HG03439 (cell line): ENCODE measurements around the gene ALAS1.

Experiments
- ATAC-seq: cut with Tn5 transposase; IDR thresholded peaks from one replicate; pipeline ENCODE4 v1.9.1; 2021; ENCODE audit warnings: mild to moderate bottlenecking, moderate library complexity; ENCODE audit not compliant: unreplicated experiment

The ALAS1 gene

DNA sequence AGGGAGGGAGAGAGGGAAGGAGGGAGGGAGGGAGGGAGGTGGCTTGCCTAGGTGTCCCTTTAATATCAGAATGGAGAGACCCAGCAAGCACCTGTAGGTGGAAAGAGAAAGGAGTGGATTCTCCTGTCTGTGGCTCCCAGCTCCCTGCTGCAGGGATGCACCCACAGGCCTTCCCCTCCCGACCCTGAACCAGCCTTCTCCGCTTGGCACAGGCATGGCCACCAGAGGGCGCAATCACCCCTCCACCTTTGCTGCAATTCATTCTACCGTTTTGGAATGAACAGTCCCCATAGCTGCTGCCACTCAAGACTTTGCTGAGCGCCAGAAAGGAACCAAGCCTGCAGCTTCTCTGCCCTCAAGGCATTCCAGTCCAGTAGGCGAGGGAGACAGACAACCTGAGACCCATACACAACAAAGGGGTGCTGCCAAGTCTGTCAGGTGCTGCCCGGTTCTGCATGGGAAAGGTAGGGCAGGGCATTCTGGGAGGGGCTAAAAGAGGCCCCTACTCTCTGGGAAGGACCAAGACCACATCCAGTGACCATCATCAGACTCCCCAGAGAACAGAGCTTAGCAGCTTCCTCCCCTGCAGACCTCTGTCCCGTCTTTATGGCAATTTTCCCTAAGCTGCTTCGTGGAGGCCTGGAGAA lies 22.5 kb downstream of the ALAS1 start:
- no peak for ATAC-seq

DNA sequence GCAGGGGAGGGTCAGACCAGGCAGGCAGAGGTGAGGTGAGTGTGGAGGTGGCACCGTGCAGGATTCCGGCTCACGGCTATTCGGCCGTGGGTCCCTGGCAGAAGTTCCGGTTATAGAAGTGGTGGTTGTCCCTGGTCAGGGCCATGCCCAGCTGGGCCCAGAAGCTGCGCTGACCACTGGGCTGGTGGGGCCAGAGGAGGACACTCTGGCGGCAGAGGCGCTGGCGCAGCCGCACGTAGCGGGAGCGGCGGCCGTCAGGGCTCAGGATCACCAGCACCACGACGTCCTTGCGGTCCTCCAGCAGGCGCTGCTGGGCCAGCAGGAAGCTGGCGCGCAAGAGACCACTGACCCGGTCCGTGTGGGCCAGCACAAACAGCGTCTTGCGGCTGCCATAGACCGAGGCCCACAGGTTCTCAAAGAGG lies 23.2 kb downstream of the ALAS1 start:
- no peak for ATAC-seq

DNA sequence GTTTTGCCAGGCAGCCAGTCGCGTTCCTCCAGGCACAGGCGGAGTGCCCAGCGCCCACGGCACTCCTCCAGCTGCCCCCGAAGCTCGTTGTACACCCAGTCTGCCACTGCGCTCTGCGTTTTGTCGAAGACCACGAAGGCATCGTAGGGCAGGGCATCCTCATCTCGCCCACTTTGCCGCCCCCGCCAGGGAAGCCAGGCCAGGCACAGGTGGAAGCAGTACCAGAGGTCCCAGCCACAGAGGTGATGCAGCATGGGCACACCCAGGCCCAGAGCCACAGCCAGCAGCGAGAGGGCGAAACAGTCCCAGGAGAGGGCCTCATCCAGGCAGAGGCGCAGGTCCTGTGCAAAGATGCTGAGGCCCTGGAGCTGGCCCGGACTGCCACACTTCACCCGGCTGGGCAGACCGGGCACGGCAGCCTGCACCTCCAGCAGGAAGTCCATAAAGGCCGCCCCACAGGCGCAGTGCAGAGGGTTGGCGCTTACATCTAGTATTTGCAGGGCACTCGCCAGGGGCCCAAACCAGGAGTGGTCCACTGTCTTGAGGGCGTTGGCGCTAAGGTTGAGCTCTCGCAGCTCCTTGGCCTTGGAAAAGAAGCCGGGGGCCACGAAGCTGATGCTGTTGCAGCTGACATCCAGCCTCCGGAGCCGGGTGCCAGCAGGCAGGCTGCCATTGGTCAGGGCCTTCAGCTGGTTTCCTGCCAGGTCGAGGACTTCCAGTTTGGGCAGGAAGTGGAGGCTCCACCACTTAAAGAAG lies 23.8 kb downstream of the ALAS1 start:
- no peak for ATAC-seq

DNA sequence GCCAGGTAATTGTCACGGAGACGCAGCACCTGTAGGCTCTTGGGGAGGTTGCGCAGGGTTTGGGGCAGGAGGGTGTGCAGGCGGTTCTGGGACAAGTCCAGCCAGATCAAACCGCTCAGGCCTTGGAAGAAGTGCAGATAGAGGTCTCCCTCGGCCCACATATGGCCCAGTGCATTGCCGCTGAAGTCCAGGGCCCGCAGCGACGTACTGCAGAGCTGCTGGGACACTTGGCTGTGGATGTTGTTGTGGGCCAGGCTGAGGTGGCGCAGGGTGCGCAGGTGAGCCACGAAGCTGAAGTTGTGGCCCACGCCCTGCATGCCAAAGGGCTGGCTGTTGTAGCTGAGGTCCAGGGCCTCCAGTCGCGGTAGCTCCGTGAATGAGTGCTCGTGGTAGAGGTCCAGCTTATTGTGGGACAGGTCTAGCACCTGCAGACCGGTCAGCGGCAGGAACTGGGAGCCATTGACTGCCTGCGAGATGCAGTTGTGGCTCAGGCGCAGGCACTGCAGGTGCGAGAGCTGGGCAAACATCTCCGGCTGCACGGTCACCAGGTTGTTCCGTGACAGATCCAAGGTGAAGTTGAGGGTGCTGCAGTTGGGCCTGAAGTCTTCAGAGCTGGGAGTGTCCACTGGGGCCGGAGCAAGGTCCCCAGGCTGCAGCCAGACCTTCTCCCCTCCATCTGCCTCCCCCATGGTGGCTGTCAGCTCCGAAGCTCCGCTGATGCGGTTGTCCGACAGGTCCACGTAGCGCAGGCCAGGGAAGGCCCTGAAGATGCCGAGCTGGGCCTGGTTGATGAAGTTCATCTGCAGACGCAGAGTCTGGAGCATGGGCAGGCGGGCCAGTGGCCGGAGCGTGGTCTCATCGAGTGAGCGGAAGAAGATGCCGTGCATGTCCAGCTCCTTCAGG lies 24.6 kb downstream of the ALAS1 start:
- ATAC-seq = no peak

DNA sequence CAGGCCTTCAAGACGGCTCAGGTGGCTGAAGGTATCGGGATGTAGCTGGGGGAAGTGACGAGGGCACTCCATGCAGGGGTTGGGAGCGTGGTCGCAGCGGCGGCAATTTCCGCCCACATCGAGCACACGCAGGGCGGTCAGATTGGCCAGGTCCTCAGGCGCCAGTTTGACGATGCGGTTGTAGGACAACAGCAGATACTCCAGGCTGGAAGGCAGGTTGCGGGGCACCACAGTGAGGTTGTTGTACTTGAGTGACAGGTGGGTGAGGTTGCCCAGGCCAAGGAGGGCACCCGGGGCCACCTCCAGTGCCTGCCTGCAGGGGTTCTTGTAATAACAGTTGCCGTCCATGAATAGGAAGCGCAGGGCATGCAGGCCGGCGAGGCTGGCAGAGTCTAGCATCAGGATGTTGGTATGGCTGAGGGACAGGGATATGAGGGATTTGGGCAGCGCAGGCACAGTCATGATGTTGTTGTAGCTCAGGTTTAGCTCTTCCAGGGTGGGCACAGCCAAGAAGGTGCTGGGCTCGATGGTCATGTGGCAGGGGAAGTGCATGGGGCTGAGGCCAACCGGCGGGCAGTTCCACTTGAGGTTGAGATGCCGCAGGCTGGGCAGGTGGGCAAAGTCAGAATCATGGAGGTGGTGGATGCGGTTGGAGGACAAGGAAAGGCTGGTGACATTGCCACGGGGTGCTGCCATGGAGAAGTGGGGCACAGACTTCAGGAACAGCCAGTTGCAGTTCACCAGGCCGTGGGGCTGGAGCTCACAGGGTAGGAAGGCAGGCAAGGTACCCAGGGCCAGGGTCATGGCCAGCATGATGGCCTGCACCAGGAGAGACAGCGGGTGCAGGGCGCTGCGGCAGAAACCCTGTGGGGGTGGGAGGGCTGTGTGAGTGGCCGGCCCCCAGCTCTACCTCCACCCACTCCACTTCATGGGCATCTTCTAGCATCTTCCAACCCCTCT lies 25.8 kb downstream of the ALAS1 start:
- ATAC-seq = no peak

DNA sequence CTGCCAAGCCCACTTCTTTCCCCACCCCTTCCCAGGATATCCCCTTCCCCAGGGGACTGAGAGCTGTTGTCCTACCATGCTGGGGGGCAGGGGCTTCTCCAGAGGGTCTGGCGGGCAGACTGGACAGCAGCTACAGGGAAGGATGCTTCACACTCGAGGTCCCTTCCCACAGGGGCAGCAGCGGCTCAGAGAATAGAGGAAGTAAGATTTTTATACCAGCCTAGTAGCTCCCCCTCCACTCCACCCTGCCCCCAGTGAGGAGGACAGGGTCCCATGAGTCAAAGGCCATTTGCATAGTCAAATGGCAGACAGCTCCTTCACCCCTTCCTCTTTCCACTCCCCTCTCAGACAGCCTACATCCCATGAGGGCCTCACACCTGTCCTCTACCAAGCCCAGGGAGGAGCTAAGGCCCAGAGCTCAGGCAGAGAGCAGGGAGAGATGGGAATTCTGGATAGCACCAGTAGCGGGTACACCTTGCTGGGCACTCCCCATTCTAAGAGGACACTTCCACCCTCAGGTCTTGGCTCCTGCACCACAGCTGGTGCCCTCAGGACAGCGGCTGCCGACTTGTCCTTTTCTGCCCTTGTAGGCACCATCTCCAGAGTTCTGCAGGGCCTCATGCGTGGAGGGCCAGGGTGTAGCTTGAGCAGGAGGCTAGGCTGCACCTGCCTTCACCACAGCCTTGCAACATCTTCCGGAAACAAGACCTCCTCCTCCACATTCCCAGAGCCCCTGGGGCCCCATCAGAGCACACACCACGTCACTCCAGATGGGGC lies 27.7 kb downstream of the ALAS1 start, which contains the start of gene TLR9:
Gene TLR9, minus strand, starts transcription at position 194 of the 777 bp plus-strand sequence. Its CDS starts 116 bp downstream, at position 78.
- ATAC-seq = peak; percentile 80

DNA sequence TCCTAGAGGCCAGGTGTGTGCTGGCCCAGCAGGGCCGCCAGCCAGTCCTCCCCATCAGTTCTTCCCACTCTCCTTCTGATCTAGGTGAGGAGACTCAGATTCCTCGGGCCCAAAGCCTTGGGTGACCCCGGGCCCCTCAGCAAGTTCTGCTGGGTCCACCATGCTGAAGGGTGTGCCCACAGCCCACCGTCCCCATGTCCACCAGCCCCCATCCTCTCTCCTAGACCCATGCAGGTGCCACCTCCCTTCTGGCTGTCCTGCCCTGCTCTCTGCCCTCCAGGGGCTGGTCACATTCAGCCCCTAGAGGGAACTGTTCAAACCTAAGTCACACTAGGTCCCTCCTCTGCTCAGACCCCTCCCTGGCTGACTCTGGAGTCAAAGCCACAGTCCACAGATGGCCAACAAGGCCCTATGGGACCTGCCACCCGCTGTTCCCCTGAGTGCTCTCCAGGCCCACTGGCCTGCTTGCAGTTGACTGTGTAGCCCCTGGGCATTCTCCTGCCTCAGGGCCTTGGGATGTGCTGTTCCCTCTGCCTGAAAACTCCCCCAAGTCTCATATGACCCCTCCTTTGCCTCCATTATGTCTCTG lies 28.4 kb downstream of the ALAS1 start:
- ATAC-seq = peak; percentile 7

DNA sequence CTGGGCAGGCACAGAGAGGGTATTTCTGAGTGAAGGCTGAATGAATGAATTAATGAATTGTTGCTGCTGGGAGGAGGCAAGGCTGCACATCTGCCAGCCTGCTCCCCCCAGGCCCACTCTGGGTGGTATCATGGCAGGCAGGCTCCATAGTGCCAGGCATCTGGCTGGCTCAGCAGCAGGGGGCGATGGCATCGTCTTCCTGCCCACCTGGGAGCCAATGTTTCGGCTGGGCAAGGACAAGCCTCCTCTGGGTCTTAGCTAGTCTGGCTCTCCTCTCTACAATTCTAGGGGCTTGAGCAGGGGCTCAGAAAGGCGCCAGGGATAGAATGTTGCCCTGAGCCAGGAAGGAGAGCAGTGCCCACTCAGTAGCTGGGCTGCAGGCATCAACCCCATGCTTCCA lies 29.2 kb downstream of the ALAS1 start:
- ATAC-seq = no peak

DNA sequence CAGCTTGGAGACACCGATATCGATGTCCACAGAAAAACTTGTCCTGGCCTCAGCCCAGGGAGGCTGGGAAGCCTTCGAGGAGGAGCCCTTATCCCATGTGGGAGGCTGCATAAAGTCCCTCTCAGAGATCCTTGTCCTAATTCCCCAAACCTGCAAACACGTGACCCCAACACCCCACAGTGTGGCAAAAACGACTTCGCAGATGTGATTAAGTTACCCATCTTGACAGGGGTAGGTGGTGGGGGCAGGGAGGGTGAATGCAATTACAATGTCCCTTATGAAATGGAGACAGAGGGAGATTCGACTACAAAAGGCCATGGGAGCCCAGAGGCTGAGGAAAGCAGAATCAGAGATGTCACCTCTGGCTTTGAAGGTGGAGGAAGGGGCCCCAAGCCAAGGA lies 29.8 kb downstream of the ALAS1 start:
- ATAC-seq = no peak

DNA sequence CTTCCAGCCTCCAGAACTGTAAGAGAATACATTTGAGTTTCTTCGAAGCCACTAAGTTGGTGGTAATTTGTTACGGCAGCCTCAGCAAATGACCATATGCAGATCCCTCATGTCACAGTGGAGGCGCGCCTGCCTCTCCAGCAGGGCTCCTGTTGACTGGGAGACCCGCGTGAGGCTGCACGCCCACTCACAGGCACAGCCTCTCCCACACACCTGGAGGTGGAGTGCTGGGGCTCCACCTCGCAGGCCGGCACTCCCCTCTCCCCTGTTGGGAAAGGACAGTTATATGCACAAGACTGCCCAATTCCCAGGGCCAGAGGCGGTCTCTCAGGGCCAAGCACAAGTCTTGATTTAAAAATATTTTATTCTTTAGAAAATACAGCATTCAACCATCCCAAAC lies 30.3 kb downstream of the ALAS1 start:
- ATAC-seq = no peak

DNA sequence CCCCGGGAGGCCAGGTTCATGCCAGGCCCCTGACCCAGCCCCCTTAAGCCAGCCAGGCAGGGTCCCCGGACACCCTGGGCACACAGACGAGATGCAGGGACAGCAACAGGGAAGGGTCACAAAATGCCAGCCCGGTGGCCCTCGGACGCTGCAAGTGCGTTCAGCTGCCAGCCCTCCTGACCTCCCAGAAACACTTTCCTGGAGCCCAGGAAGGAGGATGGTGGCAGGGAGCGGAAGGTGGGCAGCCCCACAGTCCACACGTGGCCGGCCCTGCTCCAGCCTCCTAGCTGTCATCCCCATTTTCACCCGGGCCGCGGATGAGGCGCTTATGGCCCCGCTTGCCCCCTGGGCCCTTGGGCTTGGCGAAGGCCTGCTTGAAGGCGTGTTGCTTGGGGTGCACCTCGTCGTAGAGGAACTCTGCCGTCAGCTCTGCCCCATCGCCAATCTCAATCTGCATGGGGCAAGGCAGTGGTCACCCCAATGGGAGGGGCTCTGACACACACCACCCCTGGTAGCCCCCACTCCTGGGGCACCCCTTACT lies 30.9 kb downstream of the ALAS1 start:
- ATAC-seq = no peak

DNA sequence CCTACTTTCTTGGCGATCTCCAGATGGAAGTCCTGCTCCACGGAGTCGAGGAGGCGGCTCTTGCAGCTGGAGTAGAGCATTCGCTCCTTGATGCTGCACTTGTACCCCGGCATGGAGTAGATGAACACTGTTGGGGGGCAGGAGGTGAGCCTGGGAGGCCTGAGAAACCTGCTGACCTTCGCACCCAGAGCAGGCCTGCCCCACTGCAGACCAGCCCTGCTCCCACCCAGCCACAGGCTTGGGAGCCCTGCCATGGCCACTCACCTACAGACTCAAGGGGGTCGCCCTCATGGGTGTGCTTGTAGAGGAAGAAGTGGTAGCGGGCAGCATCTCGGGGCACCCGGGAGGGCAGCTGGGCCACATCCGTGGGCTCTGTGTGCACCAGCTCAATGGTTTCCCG lies 31.7 kb downstream of the ALAS1 start:
- no peak for ATAC-seq

DNA sequence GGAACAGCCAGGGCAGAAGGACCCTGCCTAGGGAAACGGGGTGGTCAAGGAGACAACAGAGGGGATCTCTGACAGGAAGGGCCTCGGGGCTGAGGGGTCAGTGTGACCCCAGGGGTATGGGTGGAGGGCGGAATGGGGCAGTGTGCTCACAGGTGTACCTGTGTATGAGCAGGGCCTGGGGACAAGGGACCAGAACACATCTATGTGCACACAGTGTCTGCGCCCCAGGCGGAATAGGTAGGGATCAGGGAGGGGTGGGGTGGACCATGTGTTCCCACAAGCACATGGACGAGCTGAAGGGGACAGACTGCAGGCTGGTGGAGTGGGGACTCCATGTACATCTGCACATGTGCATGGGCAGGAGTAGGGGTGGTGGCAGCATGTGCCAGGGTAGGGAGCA lies 32.5 kb downstream of the ALAS1 start:
- ATAC-seq = no peak

DNA sequence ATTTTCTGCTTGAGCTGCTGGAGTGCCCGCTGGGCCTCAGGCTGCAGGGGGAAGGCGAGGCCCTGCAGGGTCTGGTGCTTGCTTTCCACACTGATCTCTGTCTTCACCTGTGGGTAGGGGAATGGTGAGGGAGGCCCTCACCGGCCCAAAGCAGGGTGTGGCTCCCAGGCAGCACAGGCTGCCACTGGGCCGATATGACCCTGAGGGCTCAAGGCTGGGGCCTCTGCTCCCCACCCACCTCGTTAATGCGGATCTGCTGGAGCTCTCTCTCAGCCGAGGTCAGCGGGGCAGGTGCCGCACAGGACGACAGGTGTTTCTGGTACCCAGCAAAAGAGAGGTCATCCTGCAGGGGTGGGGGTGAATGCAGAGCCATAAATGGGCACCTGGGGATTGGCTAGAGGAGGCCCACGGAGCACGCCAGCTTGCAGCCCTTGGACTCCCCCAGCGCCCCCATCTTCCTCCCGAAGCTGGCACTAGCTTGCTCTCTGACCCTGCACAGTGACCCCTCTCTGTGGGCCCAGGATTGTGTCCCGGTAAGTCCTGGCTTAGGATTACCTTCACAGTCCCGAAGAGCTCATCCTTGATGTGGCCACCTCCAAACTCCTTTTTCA lies 33.0 kb downstream of the ALAS1 start:
- no peak for ATAC-seq

DNA sequence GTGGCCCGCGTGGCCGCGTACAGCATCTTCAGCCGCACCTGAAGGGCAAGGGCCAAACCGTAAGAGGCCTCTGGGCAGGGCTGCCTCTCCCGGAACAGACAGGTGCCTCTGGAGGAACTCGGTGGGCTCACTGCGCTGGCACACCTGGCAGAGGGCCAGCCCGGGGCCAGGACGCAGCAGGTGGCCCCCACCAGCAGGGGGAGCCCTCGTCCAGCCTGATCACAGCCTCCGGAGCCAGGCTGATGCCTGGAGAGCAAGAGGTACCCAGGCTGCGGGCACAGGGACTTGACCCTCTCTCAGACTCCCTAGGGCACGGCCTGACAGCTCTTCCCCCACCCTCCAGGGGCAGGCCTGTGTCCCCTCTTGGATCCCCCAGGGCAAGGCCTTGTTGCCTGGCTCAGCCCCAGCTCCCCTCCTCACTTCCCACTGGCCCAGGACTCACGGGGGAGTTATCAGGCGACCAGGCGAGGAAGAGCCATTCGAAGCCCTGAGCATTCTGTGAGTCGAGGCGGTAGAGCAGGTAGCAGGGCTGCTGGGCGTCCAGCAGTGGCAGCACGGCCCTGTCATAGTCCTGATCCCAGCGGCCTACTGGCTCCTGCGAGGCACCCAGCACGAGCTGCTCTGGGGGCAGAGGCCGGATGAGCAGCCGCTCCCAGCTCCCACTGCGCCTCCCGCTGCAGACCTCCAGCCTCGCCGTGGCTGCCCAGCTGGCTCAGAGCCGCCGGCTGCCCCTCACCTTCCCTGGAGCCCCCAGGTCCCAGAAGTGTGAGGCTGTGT lies 33.7 kb downstream of the ALAS1 start:
- no peak for ATAC-seq

DNA sequence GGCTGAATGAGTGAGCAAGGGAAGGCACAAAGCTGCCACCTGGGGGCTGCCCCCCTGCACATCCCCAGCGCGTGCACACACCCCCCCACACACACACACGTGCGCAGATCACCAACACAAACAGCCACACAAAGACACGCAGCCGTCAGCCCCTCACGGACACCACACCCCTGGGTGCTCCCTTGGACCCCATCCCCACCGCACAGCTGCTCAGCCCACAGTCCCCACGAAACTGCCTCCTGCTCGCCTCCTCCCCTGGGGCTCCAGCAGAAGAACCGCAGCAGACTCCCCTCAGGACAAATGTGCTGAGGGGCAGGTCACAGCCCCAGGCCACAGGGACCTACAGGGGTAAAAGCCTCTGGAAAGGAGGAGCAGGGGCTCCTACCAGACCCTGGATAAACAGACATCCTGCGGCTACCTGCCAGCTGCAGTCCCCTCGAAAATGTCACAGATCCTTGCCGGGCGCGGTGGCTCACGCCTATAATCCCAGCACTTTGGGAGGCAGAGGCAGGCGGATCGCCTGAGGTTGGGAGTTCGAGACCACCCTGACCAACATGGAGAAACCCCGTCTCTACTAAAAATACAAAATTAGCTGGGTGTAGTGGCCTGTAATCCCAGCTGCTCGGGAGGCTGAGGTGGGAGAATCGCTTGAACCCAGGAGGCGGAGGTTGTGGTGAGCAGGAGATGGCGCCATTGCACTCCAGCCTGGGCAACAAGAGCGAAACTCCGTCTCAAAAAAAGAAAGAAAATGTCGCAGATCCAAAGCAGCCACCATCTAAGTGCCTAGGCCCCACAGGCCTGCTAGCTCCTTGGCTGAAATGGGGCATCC lies 34.5 kb downstream of the ALAS1 start:
- no peak for ATAC-seq

DNA sequence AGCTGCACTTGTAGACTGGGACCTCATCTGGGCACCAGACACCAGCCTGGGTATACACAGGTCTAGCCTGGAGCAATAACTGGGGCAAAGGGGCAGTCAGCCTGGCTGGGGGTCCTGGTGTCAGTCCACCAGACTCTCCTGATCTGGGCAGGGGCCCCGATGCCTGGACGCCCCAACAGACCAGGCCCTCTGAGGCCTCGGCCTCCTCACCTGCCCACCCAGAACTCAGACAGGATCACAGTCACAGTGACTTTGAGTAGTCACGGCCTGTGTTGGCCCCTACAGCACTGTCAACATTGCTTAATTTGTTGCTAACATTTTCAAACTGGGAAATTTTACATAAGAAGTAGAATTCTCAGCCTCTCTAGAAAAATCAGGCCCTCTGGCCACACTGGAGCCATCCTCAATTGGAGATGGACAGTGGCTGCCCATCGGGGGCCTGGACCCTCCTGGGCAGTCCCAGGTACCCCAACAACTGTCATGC lies 35.2 kb downstream of the ALAS1 start:
- ATAC-seq = no peak
